ENCODE measurements around the gene DYSF.

DYSF gene

DNA sequence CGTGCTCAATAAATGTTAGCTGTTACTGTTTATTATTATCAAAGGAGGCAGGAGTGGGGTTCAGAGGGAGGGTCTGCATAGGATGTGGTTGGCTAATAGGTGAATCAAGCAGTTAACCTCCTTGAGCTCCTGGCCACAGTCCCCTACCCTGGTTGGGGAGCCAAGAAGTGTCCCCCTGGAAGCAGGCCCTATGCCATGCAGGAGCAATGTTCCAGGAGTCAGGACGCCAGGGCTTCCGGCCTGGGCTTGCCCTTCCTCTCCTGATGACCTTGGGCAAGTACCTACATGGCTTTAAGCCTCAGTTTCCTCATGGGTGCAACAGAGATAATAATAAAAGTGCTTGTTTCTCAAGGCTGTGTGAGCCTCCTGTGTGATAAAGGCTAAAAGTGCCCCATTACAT lies 84.9 kb downstream of the DYSF start:
- Histone ChIP-seq H3K36me3 (ENCODE audit: control insufficient read depth, low read length) (no peaks in the 10 kb centered on the region), H3F3A (ENCODE audit: control insufficient read depth, insufficient read depth) (no peaks in the 10 kb centered on the region), H4K20me1 (ENCODE audit: control insufficient read depth, insufficient read depth, low read depth, low read length) (no peaks in the 10 kb centered on the region), H3K9me2 (replicated peaks; ENCODE audit: control insufficient read depth, low read length) (no peaks in the 10 kb centered on the region), H3K27me3 (ENCODE audit: control insufficient read depth, low read length) (no peaks in the 10 kb centered on the region), H3K4me1 (ENCODE audit: control insufficient read depth, low read length) (no peaks in the 10 kb centered on the region), H3K79me2 (ENCODE audit: control insufficient read depth, low read length) (no peaks in the 10 kb centered on the region), H3K4me2 (ENCODE audit: low read length) (no peak overlapping the region), H3K9me3 (ENCODE audit: control insufficient read depth, insufficient read depth, low read length) (no peaks in the 10 kb centered on the region), H3K27ac (ENCODE audit: low read depth, low read length) (no peak overlapping the region), H3K4me3 (ENCODE audit: low read length) (no peak overlapping the region)
- TF ChIP-seq EZH2phosphoT487 (IDR thresholded peaks at IDR 0.05; ENCODE audit: borderline replicate concordance, low read length): no peak
- no peak for TF ChIP-seq CTCF (IDR thresholded peaks at IDR 0.05; ENCODE audit: low read depth, low read length, poor library complexity, severe bottlenecking)

GRCh38 chr2:71538656-71539265 lies 85.4 kb downstream of the DYSF start:
- Histone ChIP-seq H3K27ac (ENCODE audit: low read depth, low read length) (no peak overlapping the region), H3K4me1 (ENCODE audit: control insufficient read depth, low read length) (no peaks in the 10 kb centered on the region), H3K4me3 (ENCODE audit: low read length) (no peak overlapping the region), H3K9me3 (ENCODE audit: control insufficient read depth, insufficient read depth, low read length) (no peaks in the 10 kb centered on the region), H4K20me1 (ENCODE audit: control insufficient read depth, insufficient read depth, low read depth, low read length) (no peaks in the 10 kb centered on the region), H3K36me3 (ENCODE audit: control insufficient read depth, low read length) (no peaks in the 10 kb centered on the region), H3K4me2 (ENCODE audit: low read length) (no peak overlapping the region), H3K79me2 (ENCODE audit: control insufficient read depth, low read length) (no peaks in the 10 kb centered on the region), H3K27me3 (ENCODE audit: control insufficient read depth, low read length) (no peaks in the 10 kb centered on the region), H3K9me2 (replicated peaks; ENCODE audit: control insufficient read depth, low read length) (no peaks in the 10 kb centered on the region), H3F3A (ENCODE audit: control insufficient read depth, insufficient read depth) (no peaks in the 10 kb centered on the region)
- no peak for TF ChIP-seq CTCF (IDR thresholded peaks at IDR 0.05; ENCODE audit: low read depth, low read length, poor library complexity, severe bottlenecking)
- no peak for TF ChIP-seq EZH2phosphoT487 (IDR thresholded peaks at IDR 0.05; ENCODE audit: borderline replicate concordance, low read length)

DNA sequence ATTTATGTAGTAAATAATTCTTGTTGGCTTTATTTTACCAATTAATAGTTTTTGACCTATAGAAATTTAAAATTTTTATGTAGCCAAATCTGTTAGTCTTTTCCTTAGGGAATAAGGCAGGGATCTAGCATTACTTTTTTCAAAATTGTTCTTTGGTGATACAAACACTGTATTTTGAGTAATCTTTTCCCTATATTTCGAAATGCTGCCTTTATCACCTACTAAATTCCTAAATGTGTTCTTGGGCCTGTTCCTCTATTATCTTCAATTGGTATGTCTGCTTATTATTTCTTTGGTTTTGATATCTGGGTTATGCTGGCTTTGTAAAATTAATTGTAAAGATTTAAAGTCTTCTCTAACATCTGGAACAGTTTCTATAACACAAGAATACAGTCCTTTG lies 87.5 kb downstream of the DYSF start:
- TF ChIP-seq CTCF (IDR thresholded peaks at IDR 0.05; ENCODE audit: low read depth, low read length, poor library complexity, severe bottlenecking): no peak
- no peak for TF ChIP-seq EZH2phosphoT487 (IDR thresholded peaks at IDR 0.05; ENCODE audit: borderline replicate concordance, low read length)
- no peak overlapping the region for H3K4me2 ChIP-seq (ENCODE audit: low read length)
- H3K79me2 ChIP-seq (ENCODE audit: control insufficient read depth, low read length): no peaks in the 10 kb centered on the region
- H3K4me3 ChIP-seq (ENCODE audit: low read length): no peak overlapping the region
- no peaks in the 10 kb centered on the region for H3K9me2 ChIP-seq (replicated peaks; ENCODE audit: control insufficient read depth, low read length)
- no peaks in the 10 kb centered on the region for H4K20me1 ChIP-seq (ENCODE audit: control insufficient read depth, insufficient read depth, low read depth, low read length)
- H3K36me3 ChIP-seq (ENCODE audit: control insufficient read depth, low read length): no peaks in the 10 kb centered on the region
- no peak overlapping the region for H3K27ac ChIP-seq (ENCODE audit: low read depth, low read length)
- peaks cover 6% of the 10 kb centered on the region for H3K4me1 ChIP-seq (ENCODE audit: control insufficient read depth, low read length)
- H3F3A ChIP-seq (ENCODE audit: control insufficient read depth, insufficient read depth): no peaks in the 10 kb centered on the region
- no peaks in the 10 kb centered on the region for H3K9me3 ChIP-seq (ENCODE audit: control insufficient read depth, insufficient read depth, low read length)
- no peaks in the 10 kb centered on the region for H3K27me3 ChIP-seq (ENCODE audit: control insufficient read depth, low read length)
